OCI-LY7 (cell line): ENCODE data around the gene TNFRSF12A.

Experiments used
- CTCF ChIP-seq: fragments of 200-600 bp; sonication (generic); conservative IDR thresholded peaks from 2 replicates; pipeline ENCODE4 v1.5.1; 2014; ENCODE audit warnings: mild to moderate bottlenecking, antibody characterized with exemption, low read length, moderate library complexity, mixed read lengths
- EZH2phosphoT487 ChIP-seq: fragments of 200-600 bp; sonication (generic); IDR thresholded peaks from 2 replicates; pipeline ENCODE4 v1.6.1; 2018; ENCODE audit warnings: low read depth, borderline replicate concordance, mild to moderate bottlenecking, mixed run types, antibody characterized with exemption, low read length, moderate library complexity, mixed read lengths

- TF ChIP-seq CTCF (no peak), EZH2phosphoT487 (no peak)
Observed at GRCh38 chr16:3038896-3039295, 18.7 kb downstream of the TNFRSF12A start.
